GM23338 (cell line): Measurements from ENCODE around the gene CBFA2T2.
"Not testable (repeated sequence)": the region's sequence is repeated elsewhere in the genome, so short reads cannot be mapped to it uniquely, and the experiment has no call there.

ENCODE experiments used
- CTCF ChIP-seq, 2 experiments: fragments of 200-600 bp in 1 of 2; sonication (generic) in 1 of 2; conservative IDR thresholded peaks; 2 replicates each; pipeline versions ENCODE4 v1.5.1 to v1.6.1; 2016 to 2017; ENCODE audit warnings: antibody characterized with exemption in 2 of 2, low read depth in 2 of 2, mild to moderate bottlenecking in 2 of 2, moderate library complexity in 1 of 2
- EZH2 ChIP-seq: fragments of 200-600 bp; sonication (generic); IDR thresholded peaks from one replicate; pipeline ENCODE4 v1.8.0; 2017; ENCODE audit warnings: antibody characterized with exemption, mild to moderate bottlenecking, low read depth; ENCODE audit not compliant: unreplicated experiment
- POLR2AphosphoS5 ChIP-seq: IDR thresholded peaks from 2 replicates; pipeline ENCODE4 v1.6.1; 2016; ENCODE audit warnings: antibody characterized with exemption, low read depth
- REST ChIP-seq: IDR thresholded peaks from one replicate; pipeline ENCODE4 v1.6.1; 2018; ENCODE audit warnings: antibody characterized with exemption; ENCODE audit not compliant: unreplicated experiment
- ZNF114 ChIP-seq: fragments of 250-450 bp; sonication (Bioruptor Pico); IDR thresholded peaks from 2 replicates; pipeline ENCODE4 v1.5.0; 2020; ENCODE audit warnings: mild to moderate bottlenecking, moderate library complexity

GRCh38 chr20:33464759-33465158 lies 25.1 kb upstream of the CBFA2T2 start:
- not testable (repeated sequence) for TF ChIP-seq CTCF (conservative IDR thresholded peaks at IDR 0.05; ENCODE audit: low read depth in 2 of 2); POLR2AphosphoS5; REST; ZNF114 (CRISPR knock-in tag); EZH2
